Activated CD8-positive, alpha-beta memory T cell treated with anti-CD3 and anti-CD28 coated beads, Interleukin-2, amount 50 U/mL, for 48 hours (primary cell): Measurements from ENCODE around the gene AKIRIN2.

ENCODE experiments used
- DNase-seq: peaks from one replicate; pipeline ENCODE4 v3.0.0-alpha.2; 2020

The AKIRIN2 gene

GRCh38 chr6:87653074-87653962 lies 48.7 kb downstream of the AKIRIN2 start:
- DNase-seq, result no peak

GRCh38 chr6:87645080-87645479 lies 57.0 kb downstream of the AKIRIN2 start:
- no peak for DNase-seq

GRCh38 chr6:87641065-87641692 lies 60.9 kb downstream of the AKIRIN2 start:
- DNase-seq, result no peak

GRCh38 chr6:87639373-87639772 lies 62.7 kb downstream of the AKIRIN2 start:
- no peak for DNase-seq

- no peak for DNase-seq
Measured at GRCh38 chr6:87637106-87637505, 64.9 kb downstream of the AKIRIN2 start.

- DNase-seq, result no peak
Measured at GRCh38 chr6:87636315-87636714, 65.7 kb downstream of the AKIRIN2 start.

GRCh38 chr6:87633851-87634250 lies 68.2 kb downstream of the AKIRIN2 start:
- DNase-seq, result no peak

- DNase-seq, result no peak
Measured at GRCh38 chr6:87630746-87631145, 71.3 kb downstream of the AKIRIN2 start.

- DNase-seq, result no peak
Measured at GRCh38 chr6:87628881-87629280, 73.2 kb downstream of the AKIRIN2 start.

- DNase-seq, result no peak
Measured at GRCh38 chr6:87628424-87628823, 73.6 kb downstream of the AKIRIN2 start.
